ENCODE data around the gene KRT23.

Gene KRT23

GRCh38 chr17:40949418-40949817 is 12.0 kb upstream of the KRT23 start (continued):
- TF ChIP-seq ZNF692 (tag by site-specific recombination; IDR thresholded peaks at IDR 0.05) (no peak), ZNF121 (tag by site-specific recombination; IDR thresholded peaks at IDR 0.05) (no peak)

DNA sequence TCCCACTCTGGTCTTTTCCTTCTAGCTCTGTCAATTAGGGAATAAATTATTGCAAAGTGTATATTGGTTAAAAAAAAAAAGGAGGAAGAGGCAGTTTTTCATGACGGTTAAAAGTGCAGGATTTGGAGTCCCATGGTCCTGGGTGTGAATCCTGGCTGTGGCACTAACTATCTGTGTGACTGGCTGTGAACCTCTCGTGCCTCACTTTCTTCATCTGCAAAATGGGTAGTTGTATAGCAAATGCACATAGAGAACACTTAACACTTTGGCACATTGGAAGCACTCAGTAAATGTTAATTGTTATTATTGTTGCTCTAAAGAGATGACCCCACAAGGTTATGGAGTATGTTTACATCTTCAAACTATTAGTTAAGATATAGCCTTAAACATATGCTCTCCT is 10.5 kb upstream of the KRT23 start:
- Histone ChIP-seq H3K27ac (ENCODE audit: extremely low read depth, low read depth, low read length) (no peak overlapping the region), H3K4me3 (ENCODE audit: low read depth, low read length) (no peak overlapping the region), H3K9me3 (ENCODE audit: control insufficient read depth, insufficient read depth, low read depth, low read length) (no peaks in the 10 kb centered on the region), H3K4me1 (ENCODE audit: control insufficient read depth, insufficient read depth, low read length) (no peaks in the 10 kb centered on the region), H3K36me3 (ENCODE audit: control insufficient read depth in 2 of 2, insufficient read depth in 1 of 2, low read length in 2 of 2) (no peaks in the 10 kb centered on the region)
- TF ChIP-seq, protein P1, sequence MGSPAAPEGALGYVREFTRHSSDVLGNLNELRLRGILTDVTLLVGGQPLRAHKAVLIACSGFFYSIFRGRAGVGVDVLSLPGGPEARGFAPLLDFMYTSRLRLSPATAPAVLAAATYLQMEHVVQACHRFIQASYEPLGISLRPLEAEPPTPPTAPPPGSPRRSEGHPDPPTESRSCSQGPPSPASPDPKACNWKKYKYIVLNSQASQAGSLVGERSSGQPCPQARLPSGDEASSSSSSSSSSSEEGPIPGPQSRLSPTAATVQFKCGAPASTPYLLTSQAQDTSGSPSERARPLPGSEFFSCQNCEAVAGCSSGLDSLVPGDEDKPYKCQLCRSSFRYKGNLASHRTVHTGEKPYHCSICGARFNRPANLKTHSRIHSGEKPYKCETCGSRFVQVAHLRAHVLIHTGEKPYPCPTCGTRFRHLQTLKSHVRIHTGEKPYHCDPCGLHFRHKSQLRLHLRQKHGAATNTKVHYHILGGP (tag by site-specific recombination; IDR thresholded peaks at IDR 0.05) = no peak
- no peak for TF ChIP-seq ZNF660 (tag by site-specific recombination; IDR thresholded peaks at IDR 0.05)
- no peak for TF ChIP-seq ZNF48 (tag by site-specific recombination; IDR thresholded peaks at IDR 0.05)
- TF ChIP-seq, protein P2, sequence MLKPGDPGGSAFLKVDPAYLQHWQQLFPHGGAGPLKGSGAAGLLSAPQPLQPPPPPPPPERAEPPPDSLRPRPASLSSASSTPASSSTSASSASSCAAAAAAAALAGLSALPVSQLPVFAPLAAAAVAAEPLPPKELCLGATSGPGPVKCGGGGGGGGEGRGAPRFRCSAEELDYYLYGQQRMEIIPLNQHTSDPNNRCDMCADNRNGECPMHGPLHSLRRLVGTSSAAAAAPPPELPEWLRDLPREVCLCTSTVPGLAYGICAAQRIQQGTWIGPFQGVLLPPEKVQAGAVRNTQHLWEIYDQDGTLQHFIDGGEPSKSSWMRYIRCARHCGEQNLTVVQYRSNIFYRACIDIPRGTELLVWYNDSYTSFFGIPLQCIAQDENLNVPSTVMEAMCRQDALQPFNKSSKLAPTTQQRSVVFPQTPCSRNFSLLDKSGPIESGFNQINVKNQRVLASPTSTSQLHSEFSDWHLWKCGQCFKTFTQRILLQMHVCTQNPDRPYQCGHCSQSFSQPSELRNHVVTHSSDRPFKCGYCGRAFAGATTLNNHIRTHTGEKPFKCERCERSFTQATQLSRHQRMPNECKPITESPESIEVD (tag by site-specific recombination; IDR thresholded peaks at IDR 0.05) = no peak
- TF ChIP-seq ZNF274 (IDR thresholded peaks at IDR 0.05; ENCODE audit: low read length) = no peak
- TF ChIP-seq ZNF274 (tag by site-specific recombination; IDR thresholded peaks at IDR 0.05; ENCODE audit: borderline replicate concordance) = no peak
- no peak for TF ChIP-seq ZNF354C (tag by site-specific recombination; IDR thresholded peaks at IDR 0.05; ENCODE audit: borderline replicate concordance, low read depth)
- TF ChIP-seq ZNF600 (tag by site-specific recombination; IDR thresholded peaks at IDR 0.05) = no peak
- TF ChIP-seq, protein P3, sequence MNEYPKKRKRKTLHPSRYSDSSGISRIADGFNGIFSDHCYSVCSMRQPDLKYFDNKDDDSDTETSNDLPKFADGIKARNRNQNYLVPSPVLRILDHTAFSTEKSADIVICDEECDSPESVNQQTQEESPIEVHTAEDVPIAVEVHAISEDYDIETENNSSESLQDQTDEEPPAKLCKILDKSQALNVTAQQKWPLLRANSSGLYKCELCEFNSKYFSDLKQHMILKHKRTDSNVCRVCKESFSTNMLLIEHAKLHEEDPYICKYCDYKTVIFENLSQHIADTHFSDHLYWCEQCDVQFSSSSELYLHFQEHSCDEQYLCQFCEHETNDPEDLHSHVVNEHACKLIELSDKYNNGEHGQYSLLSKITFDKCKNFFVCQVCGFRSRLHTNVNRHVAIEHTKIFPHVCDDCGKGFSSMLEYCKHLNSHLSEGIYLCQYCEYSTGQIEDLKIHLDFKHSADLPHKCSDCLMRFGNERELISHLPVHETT (tag by site-specific recombination; IDR thresholded peaks at IDR 0.05) = no peak
- no peak for TF ChIP-seq ZNF311 (tag by site-specific recombination; IDR thresholded peaks at IDR 0.05; ENCODE audit: borderline replicate concordance)
- no peak for TF ChIP-seq ZNF350 (tag by site-specific recombination; IDR thresholded peaks at IDR 0.05)
- TF ChIP-seq ZFP69B (tag by site-specific recombination; IDR thresholded peaks at IDR 0.05) = no peak
- no peak for TF ChIP-seq ZNF155 (tag by site-specific recombination; IDR thresholded peaks at IDR 0.05)
- TF ChIP-seq ZNF560 (tag by site-specific recombination; IDR thresholded peaks at IDR 0.05; ENCODE audit: borderline replicate concordance) = no peak
- TF ChIP-seq ZNF677 (tag by site-specific recombination; IDR thresholded peaks at IDR 0.05) = no peak
- no peak for TF ChIP-seq SETDB1 (IDR thresholded peaks at IDR 0.05; ENCODE audit: insufficient read length, low read length)
- TF ChIP-seq HIC1 (tag by site-specific recombination; IDR thresholded peaks at IDR 0.05) = no peak
- no peak for TF ChIP-seq ZNF184 (tag by site-specific recombination; IDR thresholded peaks at IDR 0.05)
- ChIA-PET POLR2A (no interaction called here), CTCF (interaction anchor here (0.5 to 2.3 kb wide), 3 partner anchors 199 to 718 kb away, joined by 3 to 5 read pairs (median 4); no protein-coding TSS in a partner anchor)

Measured in HEK293 (cell line).